ENCODE measurements around the gene PCCA. TPM values are rescaled to one million over a fixed set of nuclear protein-coding genes. Genes with fewer than 3 reads are reported as not detected.

Gene PCCA
- total and polyA plus RNA-seq, 2 experiments from 2014 or later, result 41.9 to 46.6 TPM

DNA sequence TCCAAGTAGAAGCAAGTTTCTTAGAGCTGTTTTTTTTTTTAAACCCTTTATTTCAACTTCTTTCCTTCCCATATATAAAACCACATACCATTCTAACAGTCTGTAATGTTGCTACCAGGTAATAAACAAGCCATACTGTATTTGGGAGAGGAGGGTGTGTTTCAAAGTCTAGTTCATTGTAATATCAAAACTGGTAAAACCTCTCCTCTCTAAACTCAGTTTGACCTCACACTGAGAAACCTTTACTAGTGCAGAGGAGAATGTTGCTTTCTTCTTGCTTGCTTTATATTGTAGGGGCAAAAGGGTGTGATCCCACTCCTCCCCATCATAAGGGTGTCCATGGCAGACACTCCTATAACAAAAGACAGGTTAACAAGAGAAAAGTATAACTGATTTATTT, 344.6 kb downstream of the PCCA start (continued):
- TF ChIP-seq NANOG (IDR thresholded peaks at IDR 0.05; ENCODE audit: borderline replicate concordance), result no peak

- no peaks in the 10 kb centered on the region for H3F3A ChIP-seq (replicated peaks; ENCODE audit: low read depth)
- Mint-ChIP-seq H3K9me3 (no peaks in the 10 kb centered on the region), H3K36me3 (ENCODE audit: low read depth) (peaks cover 36% of the 10 kb centered on the region), H3K27ac (no peak overlapping the region), H3K4me3 (no peak overlapping the region), H3K27me3 (ENCODE audit: insufficient read depth, low read depth, poor library complexity) (peaks cover 2% of the 10 kb centered on the region), H3K4me1 (peaks cover 14% of the 10 kb centered on the region)
- no peak overlapping the region for H3K4me3 ChIP-seq
- ATAC-seq (no peak), DNase-seq (ENCODE audit: low spot score) (no peak)
- peaks cover 12% of the 10 kb centered on the region for H3K4me1 ChIP-seq (ENCODE audit: insufficient read depth)
- H2AFZ ChIP-seq, result no peak overlapping the region
- H3K9me2 ChIP-seq (ENCODE audit: insufficient read depth), result 0 out of 2 replicates have a peak, but pooled peaks cover 10% of the 10 kb centered on the region
- no peaks in the 10 kb centered on the region for H3K27me3 ChIP-seq (ENCODE audit: insufficient read depth)
- H3K4me2 ChIP-seq, result no peak overlapping the region
- H4K20me1 ChIP-seq (replicated peaks; ENCODE audit: insufficient read depth), result no peaks in the 10 kb centered on the region
- no peak overlapping the region for H3K27ac ChIP-seq (ENCODE audit: low read depth)
- H3K36me3 ChIP-seq (ENCODE audit: insufficient read depth), result no peaks in the 10 kb centered on the region
- H3K79me2 ChIP-seq (replicated peaks; ENCODE audit: insufficient read depth), result no peaks in the 10 kb centered on the region
- TF ChIP-seq JUNB (IDR thresholded peaks at IDR 0.05; ENCODE audit: unreplicated experiment) (no peak), EZH2 (IDR thresholded peaks at IDR 0.05; ENCODE audit: low read depth, unreplicated experiment) (no peak), ZNF462 (CRISPR knock-in tag; IDR thresholded peaks at IDR 0.05) (no peak), POLR2AphosphoS5 (IDR thresholded peaks at IDR 0.05; ENCODE audit: low read depth) (no peak), EZH2phosphoT487 (IDR thresholded peaks at IDR 0.05; ENCODE audit: unreplicated experiment) (no peak), STAT1 (IDR thresholded peaks at IDR 0.05; ENCODE audit: unreplicated experiment) (no peak), CREB1 (CRISPR knock-in tag; IDR thresholded peaks at IDR 0.05; ENCODE audit: low read depth) (no peak), ZNF331 (CRISPR knock-in tag; IDR thresholded peaks at IDR 0.05; ENCODE audit: low read depth) (no peak), ZNF114 (CRISPR knock-in tag; IDR thresholded peaks at IDR 0.05) (no peak), NANOG (IDR thresholded peaks at IDR 0.05; ENCODE audit: borderline replicate concordance) (no peak)
- TF ChIP-seq, protein P1, sequence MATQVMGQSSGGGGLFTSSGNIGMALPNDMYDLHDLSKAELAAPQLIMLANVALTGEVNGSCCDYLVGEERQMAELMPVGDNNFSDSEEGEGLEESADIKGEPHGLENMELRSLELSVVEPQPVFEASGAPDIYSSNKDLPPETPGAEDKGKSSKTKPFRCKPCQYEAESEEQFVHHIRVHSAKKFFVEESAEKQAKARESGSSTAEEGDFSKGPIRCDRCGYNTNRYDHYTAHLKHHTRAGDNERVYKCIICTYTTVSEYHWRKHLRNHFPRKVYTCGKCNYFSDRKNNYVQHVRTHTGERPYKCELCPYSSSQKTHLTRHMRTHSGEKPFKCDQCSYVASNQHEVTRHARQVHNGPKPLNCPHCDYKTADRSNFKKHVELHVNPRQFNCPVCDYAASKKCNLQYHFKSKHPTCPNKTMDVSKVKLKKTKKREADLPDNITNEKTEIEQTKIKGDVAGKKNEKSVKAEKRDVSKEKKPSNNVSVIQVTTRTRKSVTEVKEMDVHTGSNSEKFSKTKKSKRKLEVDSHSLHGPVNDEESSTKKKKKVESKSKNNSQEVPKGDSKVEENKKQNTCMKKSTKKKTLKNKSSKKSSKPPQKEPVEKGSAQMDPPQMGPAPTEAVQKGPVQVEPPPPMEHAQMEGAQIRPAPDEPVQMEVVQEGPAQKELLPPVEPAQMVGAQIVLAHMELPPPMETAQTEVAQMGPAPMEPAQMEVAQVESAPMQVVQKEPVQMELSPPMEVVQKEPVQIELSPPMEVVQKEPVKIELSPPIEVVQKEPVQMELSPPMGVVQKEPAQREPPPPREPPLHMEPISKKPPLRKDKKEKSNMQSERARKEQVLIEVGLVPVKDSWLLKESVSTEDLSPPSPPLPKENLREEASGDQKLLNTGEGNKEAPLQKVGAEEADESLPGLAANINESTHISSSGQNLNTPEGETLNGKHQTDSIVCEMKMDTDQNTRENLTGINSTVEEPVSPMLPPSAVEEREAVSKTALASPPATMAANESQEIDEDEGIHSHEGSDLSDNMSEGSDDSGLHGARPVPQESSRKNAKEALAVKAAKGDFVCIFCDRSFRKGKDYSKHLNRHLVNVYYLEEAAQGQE (IDR thresholded peaks at IDR 0.05; ENCODE audit: unreplicated experiment), result no peak
- TF ChIP-seq, protein P2, sequence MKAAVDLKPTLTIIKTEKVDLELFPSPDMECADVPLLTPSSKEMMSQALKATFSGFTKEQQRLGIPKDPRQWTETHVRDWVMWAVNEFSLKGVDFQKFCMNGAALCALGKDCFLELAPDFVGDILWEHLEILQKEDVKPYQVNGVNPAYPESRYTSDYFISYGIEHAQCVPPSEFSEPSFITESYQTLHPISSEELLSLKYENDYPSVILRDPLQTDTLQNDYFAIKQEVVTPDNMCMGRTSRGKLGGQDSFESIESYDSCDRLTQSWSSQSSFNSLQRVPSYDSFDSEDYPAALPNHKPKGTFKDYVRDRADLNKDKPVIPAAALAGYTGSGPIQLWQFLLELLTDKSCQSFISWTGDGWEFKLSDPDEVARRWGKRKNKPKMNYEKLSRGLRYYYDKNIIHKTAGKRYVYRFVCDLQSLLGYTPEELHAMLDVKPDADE (IDR thresholded peaks at IDR 0.05), result no peak
Measured at GRCh38 chr13:100434010-100434763, 345.3 kb downstream of the PCCA start.

Data from GM23338 (cell line).